GM13976 (cell line): ENCODE results near the gene BRD3OS.

Source experiments
- DNase-seq: peaks from one replicate; pipeline ENCODE4 v3.0.0; 2012; ENCODE audit warnings: low spot score
- CTCF ChIP-seq: IDR thresholded peaks from 2 replicates; pipeline ENCODE4 v1.5.1; 2012; ENCODE audit warnings: borderline replicate concordance, mild to moderate bottlenecking; ENCODE audit not compliant: insufficient read depth; ENCODE audit errors: extremely low read depth, missing control alignments, control extremely low read depth
- in situ Hi-C: fragments of 300-500 bp; cut with MboI; formaldehyde crosslinking; loops from one replicate; pipeline ENCODE4 v1.12.0; 2022; ENCODE audit warnings: low sequenced_read_pairs, mixed read lengths, inconsistent platforms; ENCODE audit not compliant: unreplicated experiment

BRD3OS gene

GRCh38 chr9:134039386-134040175 is 14.3 kb downstream of the BRD3OS start:
- no peak for DNase-seq
- in situ Hi-C loops, result no loop called here
- no peak for TF ChIP-seq CTCF

- no peak for TF ChIP-seq CTCF
- no peak for DNase-seq
- in situ Hi-C loops, result no loop called here
Measured at GRCh38 chr9:134040176-134040565, 14.9 kb downstream of the BRD3OS start.

GRCh38 chr9:134040781-134041648 is 15.7 kb downstream of the BRD3OS start:
- TF ChIP-seq CTCF, result no peak
- in situ Hi-C loops, result no loop called here
- DNase-seq, result no peak

DNA sequence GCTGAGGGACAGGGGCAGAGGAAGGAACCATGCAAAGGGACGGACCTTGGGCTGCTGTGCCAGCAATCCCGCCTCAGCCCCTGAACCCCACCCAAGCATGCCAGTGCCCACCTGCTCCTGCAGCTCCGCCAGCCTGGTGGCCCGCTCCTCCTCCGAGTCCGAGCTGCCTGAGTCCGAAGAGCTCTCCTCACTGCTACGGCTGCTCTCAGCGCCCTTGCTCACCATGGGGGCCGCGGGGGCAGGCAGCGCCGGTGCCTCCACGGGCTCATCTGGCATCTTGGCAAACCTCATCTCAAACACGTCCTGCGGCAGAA is 16.3 kb downstream of the BRD3OS start:
- TF ChIP-seq CTCF, result no peak
- in situ Hi-C loops, result no loop called here
- no peak for DNase-seq

DNA sequence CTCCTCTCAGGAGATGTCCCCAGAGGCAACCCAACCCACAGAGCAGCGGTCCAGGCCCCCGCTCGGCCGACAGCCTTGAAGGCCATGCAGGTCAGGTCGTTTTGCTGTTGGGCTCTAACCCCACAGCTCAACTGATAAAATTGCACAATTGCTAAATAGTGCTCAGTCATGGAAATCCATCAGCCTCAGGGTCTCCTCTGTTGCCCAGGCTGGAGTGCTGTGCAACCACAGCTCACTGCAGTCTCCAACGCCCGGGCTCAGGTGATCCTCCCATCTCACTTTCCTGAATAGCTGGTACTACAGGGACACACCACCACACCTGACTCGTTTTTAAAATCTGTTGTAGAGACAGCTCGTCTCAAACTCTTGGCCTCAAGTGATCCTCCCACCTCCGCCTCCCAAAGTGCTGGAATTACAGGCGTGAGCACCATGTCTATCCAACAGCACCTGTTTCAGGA is 18.3 kb downstream of the BRD3OS start:
- DNase-seq, result no peak
- in situ Hi-C loops, result no loop called here
- TF ChIP-seq CTCF, result no peak

DNA sequence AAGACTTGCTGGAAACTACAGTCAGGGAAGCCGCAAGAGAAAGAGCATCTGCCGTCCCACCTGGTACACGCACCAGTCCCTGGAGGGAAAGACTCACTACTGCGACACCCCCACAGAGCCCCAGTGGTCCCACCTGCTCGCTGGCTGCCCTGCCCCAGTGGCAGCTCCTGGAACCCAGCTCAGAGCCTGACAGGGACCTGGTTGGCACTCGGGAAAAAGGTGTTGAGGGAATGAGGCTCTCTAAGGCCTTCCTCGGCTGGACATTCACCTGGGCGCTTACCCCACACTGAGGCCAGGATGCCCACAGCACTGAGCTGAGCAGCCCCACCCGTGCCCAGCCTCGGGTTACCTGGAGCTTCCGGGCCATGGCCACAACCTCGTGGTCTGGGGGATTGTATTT is 19.7 kb downstream of the BRD3OS start:
- TF ChIP-seq CTCF, result no peak
- no peak for DNase-seq
- in situ Hi-C loops, result no loop called here
